Superior temporal gyrus (tissue), 1 donor: Measurements from ENCODE around the gene CAMK2B.

Source experiments
- DNase-seq: peaks from one replicate; pipeline ENCODE4 v3.0.0-alpha.2; 2016; ENCODE audit errors: extremely low spot score

The CAMK2B gene

GRCh38 chr7:44325201-44325671, at the start of gene CAMK2B:
TSS of gene CAMK2B (minus strand) at chr7:44325594. CDS start at chr7:44325421, 173 bp downstream.
- no peak for DNase-seq

DNA sequence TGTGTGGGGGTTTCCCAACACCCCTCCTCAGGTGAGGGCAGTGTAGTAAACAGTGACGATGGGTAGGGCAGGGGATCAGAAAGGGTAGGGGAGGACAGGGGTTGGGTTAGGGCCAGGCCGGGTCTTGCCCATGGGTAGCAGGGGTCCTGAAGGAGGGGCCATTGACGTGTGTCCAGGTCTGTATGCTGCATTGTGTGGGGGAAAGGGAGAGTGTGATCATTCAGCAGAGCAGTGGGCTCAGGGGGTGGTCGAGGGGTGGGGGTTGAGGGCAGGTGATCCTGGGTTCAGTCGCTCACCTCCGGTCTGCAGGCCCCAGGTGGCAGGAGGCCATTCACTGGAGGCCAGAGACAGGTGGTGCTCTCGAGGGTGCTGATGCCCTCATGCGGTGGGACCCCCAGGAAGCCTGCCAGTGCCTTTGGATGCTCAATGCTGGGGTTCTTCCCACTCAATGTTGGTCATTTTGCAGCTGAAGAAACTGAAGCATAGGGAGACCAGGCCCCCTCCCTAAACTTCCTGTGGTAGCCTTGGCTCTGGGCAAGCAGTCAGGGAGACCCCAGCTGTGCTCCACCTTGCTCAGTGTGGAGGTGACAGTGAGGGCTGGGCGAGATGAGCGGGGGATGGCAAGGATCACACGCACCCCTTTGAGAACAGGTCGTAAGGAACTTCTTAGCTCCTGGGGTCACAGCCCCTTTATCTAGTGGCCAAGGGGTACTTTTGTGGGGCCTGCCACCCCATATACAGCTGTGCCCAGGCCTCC, 48.8 kb upstream of the CAMK2B start:
- DNase-seq: no peak

GRCh38 chr7:44373418-44373740, 48.0 kb upstream of the CAMK2B start:
- DNase-seq: no peak

GRCh38 chr7:44372560-44373417, 47.4 kb upstream of the CAMK2B start:
- peak; percentile 4 for DNase-seq

- no peak for DNase-seq
Measured at GRCh38 chr7:44368885-44369284, 43.5 kb upstream of the CAMK2B start.

DNA sequence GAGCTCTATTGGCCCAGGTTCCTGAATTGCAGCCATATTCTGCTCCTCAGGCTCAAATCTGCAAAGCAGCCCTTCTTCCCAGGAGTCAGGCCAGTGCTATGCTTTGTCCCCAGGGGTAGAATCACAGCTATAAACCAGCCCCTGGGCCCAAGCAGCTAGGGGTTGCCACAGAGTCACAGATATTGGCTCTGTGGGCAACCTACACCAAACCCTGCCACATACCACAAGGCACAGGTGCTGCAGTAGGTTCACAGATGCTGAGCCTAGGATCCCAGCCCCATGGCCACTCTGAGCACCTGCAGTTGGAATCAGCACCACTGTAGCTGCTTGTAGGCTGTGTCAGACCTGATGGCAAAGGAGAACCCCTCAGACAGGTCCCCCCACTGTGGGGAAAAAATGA, 43.1 kb upstream of the CAMK2B start:
- DNase-seq: no peak

DNA sequence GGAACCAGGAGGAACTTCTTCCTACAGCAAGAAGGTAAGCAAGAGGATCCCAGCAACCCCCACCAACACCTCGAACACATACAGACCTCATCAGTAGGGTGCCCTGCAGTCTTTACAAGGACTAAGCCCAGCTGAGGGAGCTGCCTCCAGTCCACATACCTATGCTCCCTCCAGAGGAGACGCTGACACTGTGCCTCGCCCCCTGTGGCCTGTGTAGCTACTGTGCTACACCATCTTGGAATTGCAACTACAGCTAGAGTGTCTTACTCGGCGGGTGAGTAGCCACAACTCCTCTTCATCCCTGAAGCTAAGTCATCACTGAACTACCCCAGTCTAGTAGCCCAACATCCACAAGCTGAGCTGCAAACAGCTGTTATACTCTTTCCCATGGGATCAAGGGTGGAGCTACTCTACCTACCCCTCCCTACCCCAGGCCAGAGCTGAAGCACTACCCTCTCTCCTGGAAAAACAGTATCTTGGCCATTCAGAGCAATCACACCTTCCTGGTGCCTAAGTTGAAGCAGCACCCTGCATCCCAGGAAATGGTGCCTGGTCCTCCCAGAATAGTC, 42.2 kb upstream of the CAMK2B start:
- no peak for DNase-seq

- no peak for DNase-seq
Measured at GRCh38 chr7:44366986-44367385, 41.6 kb upstream of the CAMK2B start.

- no peak for DNase-seq
Measured at GRCh38 chr7:44353668-44354067, 28.3 kb upstream of the CAMK2B start.

DNA sequence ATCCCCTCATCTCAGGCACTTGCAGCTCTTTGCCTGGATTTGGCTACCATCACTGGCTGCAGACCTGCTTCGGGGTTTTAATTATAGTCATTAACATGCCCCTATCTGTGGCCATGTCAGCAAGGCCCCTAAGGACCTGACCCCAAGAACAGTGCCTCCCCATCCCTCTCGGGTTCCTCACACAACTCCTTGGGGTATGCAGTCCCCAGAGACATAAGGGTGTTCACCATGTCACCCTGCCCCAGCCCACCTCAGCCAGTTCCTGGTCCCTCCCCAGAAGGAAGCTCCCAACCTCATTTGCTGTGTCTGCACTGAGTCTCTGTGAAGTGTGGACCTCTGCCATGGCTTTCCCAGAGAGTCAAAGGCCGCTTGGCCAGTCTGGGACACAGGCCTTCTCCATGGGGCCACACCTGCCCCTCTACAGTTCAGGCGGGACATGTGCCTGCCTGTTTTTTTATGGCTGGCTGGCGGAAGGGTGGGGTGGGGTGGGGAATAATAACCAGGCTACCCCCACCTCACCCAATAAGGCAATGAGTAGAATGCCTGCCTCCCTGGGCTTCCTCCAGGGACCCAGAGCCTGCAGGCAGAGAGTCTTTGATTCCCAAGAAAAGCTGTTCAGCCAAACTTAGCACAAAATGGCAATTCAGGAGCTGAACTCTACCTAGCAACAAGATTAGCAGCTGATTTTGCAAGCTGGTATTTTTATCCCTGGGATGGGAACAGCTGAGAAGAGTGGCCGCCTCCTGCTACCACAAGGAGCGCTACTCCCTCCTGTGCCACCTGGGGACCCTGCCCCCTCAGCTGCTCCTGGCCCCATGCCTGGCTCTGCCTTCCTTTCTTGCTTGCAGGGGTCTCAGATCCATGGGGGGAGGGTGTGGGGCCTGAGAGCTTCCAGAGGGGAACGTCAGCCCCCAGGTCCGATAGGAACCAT, 23.7 kb upstream of the CAMK2B start:
- DNase-seq: no peak

- DNase-seq: no peak
Measured at GRCh38 chr7:44348300-44348699, 22.9 kb upstream of the CAMK2B start.

- no peak for DNase-seq
Measured at GRCh38 chr7:44347546-44348114, 22.2 kb upstream of the CAMK2B start.

DNA sequence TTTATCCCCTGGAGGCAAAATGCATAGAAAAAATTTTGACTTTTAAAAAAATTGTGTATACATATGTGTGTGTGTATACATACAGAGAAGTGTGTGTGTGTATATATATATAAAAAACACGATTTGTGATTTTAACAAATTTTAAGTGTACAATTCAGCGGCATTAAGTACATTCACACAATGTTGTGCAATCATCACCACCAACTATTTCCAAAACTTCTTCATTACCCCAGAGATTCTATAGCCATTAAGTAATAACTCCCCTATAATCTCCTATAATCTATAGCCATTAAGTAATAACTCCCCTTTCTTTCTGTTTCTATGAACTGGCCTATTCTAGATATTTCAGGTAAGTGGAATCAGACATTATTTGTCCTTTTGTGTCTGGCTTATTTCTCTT, 20.7 kb upstream of the CAMK2B start:
- DNase-seq: no peak

DNA sequence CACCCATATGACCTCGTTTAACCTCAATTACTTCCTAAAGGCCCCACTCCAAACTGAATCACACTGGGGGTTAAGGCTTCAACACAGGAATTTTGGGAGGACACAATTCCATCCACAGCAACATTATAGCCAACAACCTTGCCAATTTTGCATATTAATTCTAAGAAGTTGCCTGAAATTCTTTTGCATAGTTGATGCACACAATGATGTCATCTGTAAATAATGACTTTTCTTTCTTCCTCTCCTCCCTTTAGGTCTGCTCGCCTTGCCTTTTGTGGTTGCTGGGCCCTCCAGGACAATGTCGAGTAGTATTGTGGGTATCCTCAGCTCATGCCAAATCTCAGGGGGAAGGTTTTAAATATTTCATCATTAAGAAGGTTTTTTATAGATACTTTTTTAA, 16.0 kb upstream of the CAMK2B start:
- no peak for DNase-seq

- DNase-seq: no peak
Measured at GRCh38 chr7:44338600-44338999, 13.2 kb upstream of the CAMK2B start.

DNA sequence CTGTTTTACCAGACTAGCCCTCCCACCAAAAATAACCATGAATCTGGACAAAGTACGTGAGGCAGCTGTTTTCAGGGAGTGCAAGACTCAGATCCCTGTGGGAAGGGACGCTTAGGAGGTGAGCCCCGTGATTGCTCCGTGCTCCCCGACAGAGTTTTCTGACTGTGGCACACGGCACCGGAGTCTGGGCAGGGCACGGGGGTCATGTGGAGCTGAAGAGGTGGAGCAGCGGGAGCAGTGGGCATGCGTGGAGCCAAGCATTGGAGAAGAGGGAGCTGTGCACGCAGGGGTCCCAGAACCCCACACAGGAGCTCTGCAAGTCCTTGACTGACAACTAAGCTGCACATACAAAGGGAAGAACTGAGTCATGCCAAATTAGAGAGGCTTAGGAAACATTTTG, 11.1 kb upstream of the CAMK2B start:
- DNase-seq: no peak

DNA sequence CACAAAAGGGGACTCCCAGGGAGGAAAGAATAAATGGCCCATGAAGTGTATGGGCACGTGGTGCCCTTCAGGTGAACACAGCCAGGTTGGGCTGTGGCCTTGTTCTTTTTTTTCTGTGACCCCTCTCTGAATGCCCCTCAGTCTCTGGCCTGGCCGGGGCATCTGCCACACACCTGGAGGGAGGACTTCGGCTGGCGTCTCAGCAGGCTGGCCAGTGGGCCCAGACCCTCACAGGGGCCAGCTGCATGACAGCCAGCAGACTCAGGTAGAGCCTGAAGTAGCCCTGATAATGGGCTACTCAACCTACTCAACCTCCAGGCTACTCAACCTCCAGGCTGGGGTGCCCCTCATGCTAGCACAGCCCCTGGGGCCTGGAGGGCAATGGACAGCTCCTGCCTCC, 9.8 kb upstream of the CAMK2B start:
- DNase-seq: no peak

- no peak for DNase-seq
Measured at GRCh38 chr7:44334734-44335097, 9.3 kb upstream of the CAMK2B start.

DNA sequence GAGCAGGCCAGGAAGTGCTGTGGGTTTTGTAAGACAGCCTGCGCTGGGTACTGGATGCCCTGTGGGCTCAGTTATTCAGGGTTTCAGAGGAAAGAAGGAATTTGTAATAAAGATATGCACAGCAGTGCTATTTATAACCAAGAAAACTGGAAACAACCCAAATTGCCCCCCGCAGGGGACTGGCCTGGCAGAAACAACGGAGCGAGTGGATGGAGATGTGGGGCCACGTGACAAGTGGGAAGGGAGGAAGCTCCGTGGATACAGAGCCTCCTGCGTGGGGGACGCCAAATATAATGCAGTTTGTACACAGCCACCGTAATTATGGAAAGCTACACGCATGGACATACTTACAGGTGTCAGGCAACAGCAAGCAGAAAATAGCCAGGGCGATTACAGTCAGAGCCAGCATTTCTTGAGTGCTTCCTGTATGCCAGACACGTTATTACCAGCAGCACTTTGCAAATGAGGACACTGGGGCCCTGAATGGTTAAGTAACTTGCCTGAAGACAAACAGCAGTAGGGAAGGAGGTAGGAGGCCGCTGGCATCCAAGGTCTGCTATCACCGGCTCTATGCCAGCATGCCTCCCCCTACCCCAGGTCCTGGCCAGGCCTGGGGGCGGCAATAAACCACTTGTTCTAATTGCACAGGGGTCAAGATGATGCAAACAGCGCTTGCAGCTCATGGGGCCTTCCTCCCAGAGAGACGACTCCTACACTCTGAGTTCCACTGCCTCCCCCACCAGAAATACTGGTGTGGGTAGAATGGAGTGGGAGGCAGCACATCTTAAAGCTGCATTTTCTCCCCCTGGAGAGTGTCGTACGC, 8.7 kb upstream of the CAMK2B start:
- peak; percentile 75 for DNase-seq

DNA sequence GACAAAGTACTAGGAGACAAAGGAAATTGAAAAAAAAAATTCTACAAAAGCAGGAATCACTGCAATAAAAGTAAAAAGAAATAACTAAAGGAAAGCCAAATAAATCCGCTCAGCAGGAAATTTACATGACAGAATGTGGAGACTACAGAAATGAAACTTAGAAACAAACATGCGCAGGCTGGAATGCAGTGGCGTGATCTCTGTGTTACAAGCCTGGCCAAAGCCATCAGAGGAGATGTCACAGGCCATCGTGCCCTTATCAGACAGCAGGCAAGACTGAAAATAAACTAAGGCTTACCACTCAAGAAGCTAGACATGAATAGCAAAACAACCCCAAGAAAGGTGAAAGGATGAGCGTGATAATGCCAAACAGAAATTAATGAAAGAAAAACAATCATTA, 6.3 kb upstream of the CAMK2B start:
- no peak for DNase-seq

DNA sequence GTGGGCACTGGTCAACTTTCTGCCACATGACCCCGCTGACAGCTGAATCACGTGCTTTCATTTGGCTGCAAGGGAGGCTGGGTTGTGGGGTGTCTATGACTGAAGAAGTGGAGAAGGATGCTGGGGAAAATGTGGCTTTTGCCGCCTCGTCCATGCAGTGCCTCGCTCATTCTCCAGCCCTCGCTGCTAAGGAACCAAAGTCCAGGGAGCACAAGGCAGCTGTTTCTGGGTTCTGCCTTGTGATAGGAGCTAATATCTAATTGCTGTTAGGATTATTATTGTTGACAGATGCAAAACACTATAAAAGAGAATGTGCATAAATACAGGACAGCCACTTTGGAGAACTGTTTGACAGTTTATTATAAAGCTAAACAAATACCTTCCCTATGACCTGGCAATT, 4.9 kb upstream of the CAMK2B start:
- DNase-seq: no peak
